ENCODE data around the gene ABCC12. TPM values are rescaled to one million over a fixed set of nuclear protein-coding genes. Genes with fewer than 3 reads are reported as not detected.

The ABCC12 gene
- total RNA-seq, 2 experiments from 2014 or later, result not detected

- no peak overlapping the region for H3K4me3 Mint-ChIP-seq
- no peak for ATAC-seq
- H3K27me3 Mint-ChIP-seq, result peaks cover 22% of the 10 kb centered on the region
- no peaks in the 10 kb centered on the region for H3K36me3 Mint-ChIP-seq (ENCODE audit: low read depth)
- CTCF ChIA-PET, result no interaction called here
- intact Hi-C loops (cut with DNase I, micrococcal nuclease), result no loop called here
- H3K4me1 Mint-ChIP-seq, result no peaks in the 10 kb centered on the region
- H3K9me3 Mint-ChIP-seq (ENCODE audit: low read depth), result no peaks in the 10 kb centered on the region
- no peak overlapping the region for H3K27ac Mint-ChIP-seq
- POLR2A ChIA-PET, result no interaction called here
- no peak for DNase-seq
Measured at GRCh38 chr16:48115299-48115698, 40.5 kb downstream of the ABCC12 start.

- ATAC-seq (no peak), DNase-seq (no peak)
- Mint-ChIP-seq H3K27ac (no peak overlapping the region), H3K27me3 (peaks cover 18% of the 10 kb centered on the region), H3K36me3 (ENCODE audit: low read depth) (no peaks in the 10 kb centered on the region), H3K9me3 (ENCODE audit: low read depth) (no peaks in the 10 kb centered on the region), H3K4me3 (no peak overlapping the region), H3K4me1 (no peaks in the 10 kb centered on the region)
- ChIA-PET POLR2A (no interaction called here), CTCF (interaction anchor here (0.7 to 0.9 kb wide), 2 partner anchors 835 to 1077 kb away, joined by 3 to 4 read pairs; no protein-coding TSS in a partner anchor)
- intact Hi-C loops (cut with DNase I, micrococcal nuclease), result no loop called here
Measured at GRCh38 chr16:48114410-48114809, 41.4 kb downstream of the ABCC12 start.

GRCh38 chr16:48113471-48113870, 42.3 kb downstream of the ABCC12 start:
- H3K4me1 Mint-ChIP-seq, result no peaks in the 10 kb centered on the region
- no peak overlapping the region for H3K27ac Mint-ChIP-seq
- ChIA-PET CTCF (interaction anchor here (0.7 to 0.9 kb wide), 2 partner anchors 59 to 1076 kb away, joined by 3 to 4 read pairs; no protein-coding TSS in a partner anchor), POLR2A (no interaction called here)
- no peaks in the 10 kb centered on the region for H3K9me3 Mint-ChIP-seq (ENCODE audit: low read depth)
- peaks cover 12% of the 10 kb centered on the region for H3K27me3 Mint-ChIP-seq
- H3K4me3 Mint-ChIP-seq, result no peak overlapping the region
- no peaks in the 10 kb centered on the region for H3K36me3 Mint-ChIP-seq (ENCODE audit: low read depth)
- intact Hi-C loops (cut with DNase I, micrococcal nuclease), result no loop called here
- no peak for DNase-seq
- no peak for ATAC-seq

- no peak overlapping the region for H3K27ac Mint-ChIP-seq
- H3K4me1 Mint-ChIP-seq, result no peaks in the 10 kb centered on the region
- CTCF ChIA-PET, result interaction anchor here (0.7 to 1.2 kb wide), 2 partner anchors 13 to 59 kb away, joined by 3 read pairs; no protein-coding TSS in a partner anchor
- DNase-seq (no peak), ATAC-seq (no peak)
- no peaks in the 10 kb centered on the region for H3K9me3 Mint-ChIP-seq (ENCODE audit: low read depth)
- H3K27me3 Mint-ChIP-seq, result peaks cover 12% of the 10 kb centered on the region
- POLR2A ChIA-PET, result no interaction called here
- H3K36me3 Mint-ChIP-seq (ENCODE audit: low read depth), result no peaks in the 10 kb centered on the region
- intact Hi-C loops (cut with DNase I, micrococcal nuclease), result no loop called here
- no peak overlapping the region for H3K4me3 Mint-ChIP-seq
Measured at GRCh38 chr16:48113001-48113400, 42.8 kb downstream of the ABCC12 start.

GRCh38 chr16:48112600-48112999, 43.2 kb downstream of the ABCC12 start:
- POLR2A ChIA-PET, result no interaction called here

GRCh38 chr16:48110982-48111381, 44.8 kb downstream of the ABCC12 start:
- H3K27ac Mint-ChIP-seq, result no peak overlapping the region

More at GRCh38 chr16:48112600-48112999, 43.2 kb downstream of the ABCC12 start:
- H3K27me3 Mint-ChIP-seq, result peaks cover 12% of the 10 kb centered on the region
- H3K27ac Mint-ChIP-seq, result no peak overlapping the region
- no peaks in the 10 kb centered on the region for H3K36me3 Mint-ChIP-seq (ENCODE audit: low read depth)
- DNase-seq (no peak), ATAC-seq (no peak)
- H3K4me1 Mint-ChIP-seq, result no peaks in the 10 kb centered on the region
- no peaks in the 10 kb centered on the region for H3K9me3 Mint-ChIP-seq (ENCODE audit: low read depth)
- CTCF ChIA-PET, result interaction anchor here (0.6 to 1.2 kb wide), 3 partner anchors 12 to 107 kb away, joined by 3 read pairs; no protein-coding TSS in a partner anchor
- intact Hi-C loops (cut with DNase I, micrococcal nuclease), result no loop called here
- H3K4me3 Mint-ChIP-seq, result no peak overlapping the region

GRCh38 chr16:48110000-48110399, 45.8 kb downstream of the ABCC12 start:
- Mint-ChIP-seq H3K27me3 (peaks cover 8% of the 10 kb centered on the region), H3K4me1 (no peaks in the 10 kb centered on the region), H3K9me3 (ENCODE audit: low read depth) (no peaks in the 10 kb centered on the region), H3K36me3 (ENCODE audit: low read depth) (no peaks in the 10 kb centered on the region), H3K4me3 (no peak overlapping the region), H3K27ac (no peak overlapping the region)
- intact Hi-C loops (cut with DNase I, micrococcal nuclease), result no loop called here
- no peak for ATAC-seq
- ChIA-PET CTCF (no interaction called here), POLR2A (no interaction called here)
- DNase-seq, result no peak

More at GRCh38 chr16:48110982-48111381, 44.8 kb downstream of the ABCC12 start:
- Mint-ChIP-seq H3K9me3 (ENCODE audit: low read depth) (no peaks in the 10 kb centered on the region), H3K27me3 (peaks cover 10% of the 10 kb centered on the region), H3K36me3 (ENCODE audit: low read depth) (no peaks in the 10 kb centered on the region), H3K4me1 (no peaks in the 10 kb centered on the region), H3K4me3 (no peak overlapping the region)
- DNase-seq (no peak), ATAC-seq (no peak)
- intact Hi-C loops (cut with DNase I, micrococcal nuclease), result no loop called here
- ChIA-PET POLR2A (no interaction called here), CTCF (no interaction called here)

- ChIA-PET CTCF (no interaction called here), POLR2A (no interaction called here)
- ATAC-seq (no peak), DNase-seq (no peak)
- Mint-ChIP-seq H3K27ac (no peak overlapping the region), H3K4me1 (no peaks in the 10 kb centered on the region), H3K27me3 (peaks cover 8% of the 10 kb centered on the region), H3K9me3 (ENCODE audit: low read depth) (no peaks in the 10 kb centered on the region), H3K36me3 (ENCODE audit: low read depth) (no peaks in the 10 kb centered on the region), H3K4me3 (no peak overlapping the region)
- intact Hi-C loops (cut with DNase I, micrococcal nuclease), result no loop called here
Measured at GRCh38 chr16:48109475-48109874, 46.3 kb downstream of the ABCC12 start.

GRCh38 chr16:48106446-48106845, 49.3 kb downstream of the ABCC12 start:
- Mint-ChIP-seq H3K4me1 (peaks cover 2% of the 10 kb centered on the region), H3K36me3 (ENCODE audit: low read depth) (no peaks in the 10 kb centered on the region), H3K27me3 (peaks cover 22% of the 10 kb centered on the region), H3K27ac (no peak overlapping the region), H3K4me3 (no peak overlapping the region), H3K9me3 (ENCODE audit: low read depth) (no peaks in the 10 kb centered on the region)
- intact Hi-C loops (cut with DNase I, micrococcal nuclease), result no loop called here
- ChIA-PET CTCF (no interaction called here), POLR2A (no interaction called here)
- DNase-seq, result no peak
- no peak for ATAC-seq

Other genes starting within 250 kb of the ABCC12 start
- gene LONP2, start 88.3 kb upstream of the ABCC12 start, total RNA-seq, result 10 to 100 TPM; 60.3 to 63.2 TPM
- gene ABCC11, start 91.5 kb upstream of the ABCC12 start, total RNA-seq, result under 1 TPM; 0.07 to 0.35 TPM
- 10 to 100 TPM; 13.1 to 13.3 TPM for gene SIAH1, start 229.4 kb upstream of the ABCC12 start, total RNA-seq

Measured in activated CD4-positive, alpha-beta T cell treated with anti-CD3 and anti-CD28 coated beads for 36 hours (primary cell).